GM06990 (cell line): ENCODE measurements around the gene NFIA.

ENCODE experiments used
- DNase-seq: peaks from one replicate; pipeline ENCODE4 v3.0.0-alpha.2; 2011; ENCODE audit not compliant: insufficient read length; ENCODE audit errors: extremely low read depth
- H3K27me3 ChIP-seq: replicated peaks from 2 replicates; pipeline ENCODE4 v1.6.0; 2011; ENCODE audit warnings: low read length; ENCODE audit not compliant: control insufficient read depth, insufficient read depth
- H3K36me3 ChIP-seq: 2 replicates; pipeline ENCODE4 v1.5.1; 2011; ENCODE audit warnings: low read length; ENCODE audit not compliant: control insufficient read depth, insufficient read depth
- H3K4me3 ChIP-seq: replicated peaks from 2 replicates; pipeline ENCODE4 v1.5.1; 2011; ENCODE audit warnings: low read depth, mild to moderate bottlenecking, control low read depth, low read length
- TF ChIP-seq, protein P1 (sequence below): IDR thresholded peaks from 2 replicates; pipeline ENCODE4 v1.5.1; 2011; ENCODE audit warnings: low read length, control low read depth, mild to moderate bottlenecking, inconsistent platforms; ENCODE audit not compliant: insufficient read depth, poor library complexity, severe bottlenecking

NFIA gene

DNA sequence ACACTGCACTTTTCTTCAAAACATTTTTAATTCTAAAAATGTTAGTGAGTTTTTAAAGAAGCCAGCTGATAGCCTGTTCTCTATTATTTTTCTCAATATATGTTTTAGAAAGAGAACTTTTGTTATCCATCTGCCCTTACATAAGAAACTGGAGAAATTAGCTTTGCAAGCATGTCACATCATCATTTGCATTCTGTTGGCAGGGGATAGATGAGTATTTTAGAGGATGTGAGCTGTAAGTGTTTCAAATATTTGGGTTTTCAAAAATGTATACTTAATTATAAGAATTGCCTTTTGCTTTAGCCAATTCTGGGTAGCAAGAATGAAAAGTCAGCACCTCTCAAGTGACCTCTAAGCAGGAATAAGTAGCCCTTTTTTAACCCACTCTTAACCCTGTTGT lies 7.4 kb downstream of the NFIA start:
- no peak for DNase-seq
- Histone ChIP-seq H3K27me3 (no peaks in the 10 kb centered on the region), H3K36me3 (no peaks in the 10 kb centered on the region), H3K4me3 (no peak overlapping the region)
- TF ChIP-seq, protein P1, sequence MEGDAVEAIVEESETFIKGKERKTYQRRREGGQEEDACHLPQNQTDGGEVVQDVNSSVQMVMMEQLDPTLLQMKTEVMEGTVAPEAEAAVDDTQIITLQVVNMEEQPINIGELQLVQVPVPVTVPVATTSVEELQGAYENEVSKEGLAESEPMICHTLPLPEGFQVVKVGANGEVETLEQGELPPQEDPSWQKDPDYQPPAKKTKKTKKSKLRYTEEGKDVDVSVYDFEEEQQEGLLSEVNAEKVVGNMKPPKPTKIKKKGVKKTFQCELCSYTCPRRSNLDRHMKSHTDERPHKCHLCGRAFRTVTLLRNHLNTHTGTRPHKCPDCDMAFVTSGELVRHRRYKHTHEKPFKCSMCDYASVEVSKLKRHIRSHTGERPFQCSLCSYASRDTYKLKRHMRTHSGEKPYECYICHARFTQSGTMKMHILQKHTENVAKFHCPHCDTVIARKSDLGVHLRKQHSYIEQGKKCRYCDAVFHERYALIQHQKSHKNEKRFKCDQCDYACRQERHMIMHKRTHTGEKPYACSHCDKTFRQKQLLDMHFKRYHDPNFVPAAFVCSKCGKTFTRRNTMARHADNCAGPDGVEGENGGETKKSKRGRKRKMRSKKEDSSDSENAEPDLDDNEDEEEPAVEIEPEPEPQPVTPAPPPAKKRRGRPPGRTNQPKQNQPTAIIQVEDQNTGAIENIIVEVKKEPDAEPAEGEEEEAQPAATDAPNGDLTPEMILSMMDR: no peak

DNA sequence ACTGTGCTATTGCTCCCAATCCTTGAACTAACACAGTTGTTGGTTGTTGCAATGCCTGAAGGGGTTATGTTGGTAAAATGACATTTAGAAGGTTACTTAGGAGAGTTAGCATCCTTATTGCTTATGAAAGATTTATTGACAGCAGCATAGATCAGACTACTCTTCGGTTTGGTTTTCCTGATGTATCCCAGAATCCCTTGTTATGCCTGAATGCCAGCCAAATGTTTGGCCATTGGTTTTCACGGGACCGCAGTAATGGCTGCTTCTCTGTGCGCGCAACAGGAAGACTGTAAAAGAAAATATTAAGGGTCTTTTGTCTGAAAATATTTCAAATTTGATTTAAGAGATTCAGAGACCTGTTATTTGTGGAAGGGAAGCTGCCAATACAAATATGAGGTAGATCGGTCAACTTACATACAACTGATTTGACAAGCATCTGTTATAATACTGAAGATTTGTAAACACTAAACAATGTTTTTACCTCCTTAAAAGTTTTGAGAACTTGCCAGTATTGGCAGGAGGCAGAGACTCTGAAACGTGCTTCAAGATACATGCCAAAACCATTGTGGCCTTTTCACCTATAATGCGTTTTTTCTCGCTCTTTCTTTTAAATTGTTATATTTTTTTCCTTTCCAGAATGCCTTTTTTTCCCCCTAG lies 8.3 kb downstream of the NFIA start:
- no peak for DNase-seq

DNA sequence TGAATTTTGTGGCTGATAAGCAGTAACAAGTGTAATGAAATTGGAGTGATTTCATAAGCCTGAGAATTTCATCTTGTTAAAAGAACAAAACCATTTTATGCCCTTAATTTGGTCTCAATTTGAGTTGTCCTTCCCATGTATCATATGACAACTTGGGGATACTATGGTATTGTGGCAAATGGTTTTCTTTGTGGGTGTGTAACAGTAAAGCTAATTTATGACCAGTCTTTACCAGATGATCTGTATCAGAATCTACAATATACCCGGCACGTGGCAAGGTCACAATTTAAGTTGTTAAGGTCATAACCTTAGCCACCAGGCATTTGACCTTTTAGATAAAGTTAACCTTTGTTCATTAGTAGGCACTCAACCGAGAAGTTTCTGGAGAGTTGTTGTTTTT lies 9.1 kb downstream of the NFIA start:
- TF ChIP-seq, protein P1: no peak
- DNase-seq: no peak
- Histone ChIP-seq H3K36me3 (no peaks in the 10 kb centered on the region), H3K27me3 (no peaks in the 10 kb centered on the region), H3K4me3 (no peak overlapping the region)

More for the DNA sequence above, 8.3 kb downstream of the NFIA start:
- Histone ChIP-seq H3K4me3 (no peak overlapping the region), H3K27me3 (no peaks in the 10 kb centered on the region), H3K36me3 (no peaks in the 10 kb centered on the region)
- TF ChIP-seq, protein P1: no peak

DNA sequence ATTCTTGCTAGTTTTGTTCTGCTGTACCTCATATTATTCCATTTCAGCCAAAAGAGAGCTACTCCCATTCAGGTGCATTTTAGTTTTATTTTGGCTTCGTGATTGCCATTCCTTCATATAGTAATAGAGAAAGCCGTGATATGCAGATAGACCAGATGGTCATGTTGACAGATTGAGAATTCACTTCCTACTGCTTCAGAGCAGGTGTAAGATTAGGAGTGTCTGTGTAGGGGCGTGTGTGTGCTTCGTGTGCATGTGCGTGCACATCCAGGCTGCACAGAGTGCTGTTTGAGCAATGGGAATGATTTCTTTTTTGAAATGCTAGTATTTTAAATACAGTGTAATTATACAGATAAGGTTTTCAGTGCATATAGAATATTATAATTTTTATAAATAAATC lies 10.3 kb downstream of the NFIA start:
- no peak for DNase-seq
- H3K4me3 ChIP-seq: no peak overlapping the region
- H3K36me3 ChIP-seq: no peaks in the 10 kb centered on the region
- no peaks in the 10 kb centered on the region for H3K27me3 ChIP-seq
- TF ChIP-seq, protein P1: no peak

DNA sequence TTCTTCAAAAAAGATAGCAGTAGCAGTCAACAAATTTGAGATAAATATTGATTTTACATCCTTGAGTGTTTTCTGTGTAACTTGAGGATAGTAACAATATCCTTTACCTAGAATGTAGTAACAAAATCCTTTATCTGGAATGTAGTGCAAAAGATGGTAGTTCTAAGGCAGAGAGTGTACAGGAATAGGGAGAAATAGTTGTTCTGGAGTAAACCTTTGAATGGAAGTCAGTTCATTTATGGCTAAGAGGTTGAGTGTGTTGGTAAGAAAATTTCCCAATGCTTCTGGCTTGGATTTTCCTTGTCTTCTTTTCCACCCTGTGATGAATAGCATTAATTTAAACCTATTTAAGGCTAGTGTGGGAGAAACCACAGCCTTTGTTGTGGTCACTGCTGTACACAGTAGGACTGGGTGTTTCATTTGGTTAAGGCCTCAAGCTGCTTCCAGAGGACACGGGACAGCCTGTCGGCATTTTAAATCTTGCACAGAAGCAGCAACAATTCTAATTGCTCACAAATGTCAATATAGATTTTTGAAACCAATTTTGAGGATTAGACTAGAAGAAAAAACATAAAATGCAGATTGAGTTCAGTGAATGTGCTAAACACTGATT lies 11.3 kb downstream of the NFIA start:
- DNase-seq: no peak
- TF ChIP-seq, protein P1: no peak

More for the DNA sequence above, 11.3 kb downstream of the NFIA start:
- Histone ChIP-seq H3K4me3 (no peak overlapping the region), H3K36me3 (no peaks in the 10 kb centered on the region), H3K27me3 (no peaks in the 10 kb centered on the region)
